IMR-90 (cell line): ENCODE results near the gene EPHA6.

ENCODE experiments used
- BHLHE40 ChIP-seq: fragments of 150-350 bp; IDR thresholded peaks from 2 replicates; pipeline ENCODE4 v1.6.1; 2016; ENCODE audit warnings: mild to moderate bottlenecking, low read depth, low read length
- CEBPB ChIP-seq: IDR thresholded peaks from 2 replicates; pipeline ENCODE4 v1.6.1; 2012; ENCODE audit warnings: low read depth, low read length, improper control_type of control experiment
- CHD1 ChIP-seq: IDR thresholded peaks from 2 replicates; pipeline ENCODE4 v1.6.1; 2012; ENCODE audit warnings: low read depth, low read length, improper control_type of control experiment
- FOS ChIP-seq: fragments of 150-350 bp; IDR thresholded peaks from 2 replicates; pipeline ENCODE4 v1.6.1; 2016; ENCODE audit warnings: low read depth, low read length
- POLR2A ChIP-seq: IDR thresholded peaks from 2 replicates; pipeline ENCODE4 v1.6.1; 2012; ENCODE audit warnings: mild to moderate bottlenecking, low read depth, low read length
- RAD21 ChIP-seq: IDR thresholded peaks from 2 replicates; pipeline ENCODE4 v1.6.1; 2012; ENCODE audit warnings: low read length, improper control_type of control experiment
- RCOR1 ChIP-seq: IDR thresholded peaks from 2 replicates; pipeline ENCODE4 v1.6.1; 2012; ENCODE audit warnings: mild to moderate bottlenecking, low read length, improper control_type of control experiment; ENCODE audit not compliant: insufficient replicate concordance
- RFX5 ChIP-seq: IDR thresholded peaks from 2 replicates; pipeline ENCODE4 v1.8.0; 2012; ENCODE audit warnings: low read depth, mild to moderate bottlenecking, low read length, moderate library complexity
- USF2 ChIP-seq: fragments of 150-350 bp; IDR thresholded peaks from 2 replicates; pipeline ENCODE4 v1.6.1; 2017; ENCODE audit warnings: mild to moderate bottlenecking, antibody characterized with exemption, low read length, low read depth
- TF ChIP-seq, protein P1 (sequence below): conservative IDR thresholded peaks from 2 replicates; pipeline ENCODE4 v1.5.1; 2012; ENCODE audit warnings: mild to moderate bottlenecking, low read depth, low read length, improper control_type of control experiment

DNA sequence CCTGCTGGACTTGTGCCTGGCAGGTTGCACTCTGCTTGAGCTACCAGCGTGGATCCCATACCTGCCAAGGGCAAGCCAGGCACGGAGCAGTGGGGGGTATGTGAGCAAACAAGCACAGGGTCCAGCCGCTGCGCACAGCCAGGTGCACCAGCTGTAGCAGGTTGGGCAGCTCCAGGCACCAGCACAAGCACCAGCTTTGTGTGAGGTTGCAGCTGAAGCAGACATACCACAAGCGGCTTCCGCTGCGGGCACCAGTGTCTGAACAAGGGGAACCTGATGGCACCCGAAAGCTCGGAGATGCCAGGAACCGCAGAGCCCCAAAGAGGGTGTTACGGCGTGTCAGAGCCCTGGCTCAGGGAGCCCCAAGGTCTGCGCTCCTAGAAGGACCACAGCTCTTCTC is 477.5 kb downstream of the EPHA6 start:
- TF ChIP-seq, protein P1, sequence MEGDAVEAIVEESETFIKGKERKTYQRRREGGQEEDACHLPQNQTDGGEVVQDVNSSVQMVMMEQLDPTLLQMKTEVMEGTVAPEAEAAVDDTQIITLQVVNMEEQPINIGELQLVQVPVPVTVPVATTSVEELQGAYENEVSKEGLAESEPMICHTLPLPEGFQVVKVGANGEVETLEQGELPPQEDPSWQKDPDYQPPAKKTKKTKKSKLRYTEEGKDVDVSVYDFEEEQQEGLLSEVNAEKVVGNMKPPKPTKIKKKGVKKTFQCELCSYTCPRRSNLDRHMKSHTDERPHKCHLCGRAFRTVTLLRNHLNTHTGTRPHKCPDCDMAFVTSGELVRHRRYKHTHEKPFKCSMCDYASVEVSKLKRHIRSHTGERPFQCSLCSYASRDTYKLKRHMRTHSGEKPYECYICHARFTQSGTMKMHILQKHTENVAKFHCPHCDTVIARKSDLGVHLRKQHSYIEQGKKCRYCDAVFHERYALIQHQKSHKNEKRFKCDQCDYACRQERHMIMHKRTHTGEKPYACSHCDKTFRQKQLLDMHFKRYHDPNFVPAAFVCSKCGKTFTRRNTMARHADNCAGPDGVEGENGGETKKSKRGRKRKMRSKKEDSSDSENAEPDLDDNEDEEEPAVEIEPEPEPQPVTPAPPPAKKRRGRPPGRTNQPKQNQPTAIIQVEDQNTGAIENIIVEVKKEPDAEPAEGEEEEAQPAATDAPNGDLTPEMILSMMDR, result no peak
- TF ChIP-seq POLR2A (no peak), RCOR1 (no peak), CHD1 (no peak), BHLHE40 (no peak), RFX5 (no peak), USF2 (no peak), RAD21 (no peak), CEBPB (no peak), FOS (no peak)
